Measurements from ENCODE around the gene ICOSLG. TPM values are rescaled to one million over a fixed set of nuclear protein-coding genes. Genes with fewer than 3 reads are reported as not detected.
"Not testable (repeated sequence)": the region's sequence is repeated elsewhere in the genome, so short reads cannot be mapped to it uniquely, and the experiment has no call there.

ICOSLG gene
- total and polyA plus RNA-seq, 4 experiments from 2014 or later: 1.0 to 4.9 (median 4.1) TPM

- peaks cover 0 to 10% (median 2%) of the 10 kb centered on the region in 4 donors for H3K4me1 Mint-ChIP-seq
- no peaks in the 10 kb centered on the region for H3K36me3 Mint-ChIP-seq
- DNase-seq: no peak
- H3K27ac Mint-ChIP-seq: peak overlapping the region in 1 of 7 donors; percentile 41
- H3K27me3 Mint-ChIP-seq: no peaks in the 10 kb centered on the region
- no peaks in the 10 kb centered on the region for H3K27me3 ChIP-seq (ENCODE audit: insufficient read depth, low read length)
- H3K9me3 ChIP-seq (ENCODE audit: control insufficient read depth in 1 of 2, low read length in 2 of 2): no peaks in the 10 kb centered on the region
- no peaks in the 10 kb centered on the region for H3K36me3 ChIP-seq (ENCODE audit: insufficient read depth, low read length)
- ChIA-PET POLR2A (ENCODE audit: partially characterized antibody) (no interaction called here), CTCF (ENCODE audit: partially characterized antibody) (no interaction called here)
- intact Hi-C loops (cut with micrococcal nuclease): no loop called here
- H3K4me3 Mint-ChIP-seq: no peak overlapping the region
- H3K4me1 ChIP-seq (ENCODE audit: insufficient read depth, low read length): no peaks in the 10 kb centered on the region
- no peaks in the 10 kb centered on the region for H3K9me3 Mint-ChIP-seq
- no peak overlapping the region for H3K4me3 ChIP-seq (ENCODE audit: low read length in 2 of 2)
- no peak overlapping the region for H3K27ac ChIP-seq (ENCODE audit: low read depth, low read length)
Measured at GRCh38 chr21:44283948-44284347, 43.2 kb upstream of the ICOSLG start.

GRCh38 chr21:44283211-44283785, 42.6 kb upstream of the ICOSLG start:
- H3K27ac ChIP-seq (ENCODE audit: low read depth, low read length); intact Hi-C loops (cut with micrococcal nuclease); H3K36me3 ChIP-seq (ENCODE audit: insufficient read depth, low read length); H3K4me3 ChIP-seq (ENCODE audit: low read length in 2 of 2); DNase-seq; H3K4me3 Mint-ChIP-seq; POLR2A ChIA-PET (ENCODE audit: partially characterized antibody); H3K9me3 ChIP-seq (ENCODE audit: control insufficient read depth in 1 of 2, low read length in 2 of 2); H3K27me3 Mint-ChIP-seq; H3K27me3 ChIP-seq (ENCODE audit: insufficient read depth, low read length); CTCF ChIA-PET (ENCODE audit: partially characterized antibody); H3K36me3 Mint-ChIP-seq; H3K4me1 ChIP-seq (ENCODE audit: insufficient read depth, low read length); H3K9me3 Mint-ChIP-seq; H3K4me1 Mint-ChIP-seq: not testable (repeated sequence)
- H3K27ac Mint-ChIP-seq: peak overlapping the region in 1 of 7 donors; percentile 9

GRCh38 chr21:44282370-44282769, 41.6 kb upstream of the ICOSLG start:
- no peaks in the 10 kb centered on the region for H3K36me3 ChIP-seq (ENCODE audit: insufficient read depth, low read length)
- intact Hi-C loops (cut with micrococcal nuclease): no loop called here
- ChIA-PET CTCF (ENCODE audit: partially characterized antibody) (no interaction called here), POLR2A (ENCODE audit: partially characterized antibody) (no interaction called here)
- no peaks in the 10 kb centered on the region for H3K9me3 Mint-ChIP-seq
- H3K4me3 Mint-ChIP-seq: no peak overlapping the region
- H3K4me1 Mint-ChIP-seq: peaks cover 0 to 3% (median 0%) of the 10 kb centered on the region in 4 donors
- H3K36me3 Mint-ChIP-seq: no peaks in the 10 kb centered on the region
- H3K27ac Mint-ChIP-seq: no peak overlapping the region
- no peaks in the 10 kb centered on the region for H3K9me3 ChIP-seq (ENCODE audit: control insufficient read depth in 1 of 2, low read length in 2 of 2)
- no peak overlapping the region for H3K4me3 ChIP-seq (ENCODE audit: low read length in 2 of 2)
- H3K27me3 Mint-ChIP-seq: no peaks in the 10 kb centered on the region
- H3K27me3 ChIP-seq (ENCODE audit: insufficient read depth, low read length): no peaks in the 10 kb centered on the region
- H3K4me1 ChIP-seq (ENCODE audit: insufficient read depth, low read length): no peaks in the 10 kb centered on the region
- no peak overlapping the region for H3K27ac ChIP-seq (ENCODE audit: low read depth, low read length)
- DNase-seq: no peak

GRCh38 chr21:44281801-44282200, 41.1 kb upstream of the ICOSLG start:
- Mint-ChIP-seq H3K27ac (no peak overlapping the region), H3K9me3 (no peaks in the 10 kb centered on the region), H3K4me3 (no peak overlapping the region), H3K27me3 (no peaks in the 10 kb centered on the region), H3K36me3 (no peaks in the 10 kb centered on the region), H3K4me1 (peaks cover 0 to 3% (median 0%) of the 10 kb centered on the region in 4 donors)
- POLR2A ChIA-PET (ENCODE audit: partially characterized antibody): no interaction called here
- Histone ChIP-seq H3K36me3 (ENCODE audit: insufficient read depth, low read length) (no peaks in the 10 kb centered on the region), H3K4me3 (ENCODE audit: low read length in 2 of 2) (no peak overlapping the region), H3K4me1 (ENCODE audit: insufficient read depth, low read length) (no peaks in the 10 kb centered on the region), H3K9me3 (ENCODE audit: control insufficient read depth in 1 of 2, low read length in 2 of 2) (no peaks in the 10 kb centered on the region), H3K27me3 (ENCODE audit: insufficient read depth, low read length) (no peaks in the 10 kb centered on the region), H3K27ac (ENCODE audit: low read depth, low read length) (no peak overlapping the region)
- CTCF ChIA-PET (ENCODE audit: partially characterized antibody): no interaction called here
- intact Hi-C loops (cut with micrococcal nuclease): no loop called here
- DNase-seq: no peak

GRCh38 chr21:44279354-44280260, 38.9 kb upstream of the ICOSLG start:
- H3K27ac ChIP-seq (ENCODE audit: low read depth, low read length): no peak overlapping the region
- H3K4me3 ChIP-seq (ENCODE audit: low read length in 2 of 2): no peak overlapping the region
- intact Hi-C loops (cut with micrococcal nuclease): no loop called here
- Mint-ChIP-seq H3K4me1 (peaks cover 0 to 3% (median 0%) of the 10 kb centered on the region in 4 donors), H3K4me3 (no peak overlapping the region), H3K27me3 (no peaks in the 10 kb centered on the region), H3K9me3 (no peaks in the 10 kb centered on the region), H3K36me3 (no peaks in the 10 kb centered on the region), H3K27ac (no peak overlapping the region)
- DNase-seq: no peak
- H3K9me3 ChIP-seq (ENCODE audit: control insufficient read depth in 1 of 2, low read length in 2 of 2): no peaks in the 10 kb centered on the region
- ChIA-PET CTCF (ENCODE audit: partially characterized antibody) (interaction anchor here (1.7 kb wide), 1 partner anchor 18 kb away, joined by 3 read pairs; no protein-coding TSS in a partner anchor), POLR2A (ENCODE audit: partially characterized antibody) (no interaction called here)
- no peaks in the 10 kb centered on the region for H3K4me1 ChIP-seq (ENCODE audit: insufficient read depth, low read length)
- no peaks in the 10 kb centered on the region for H3K27me3 ChIP-seq (ENCODE audit: insufficient read depth, low read length)
- no peaks in the 10 kb centered on the region for H3K36me3 ChIP-seq (ENCODE audit: insufficient read depth, low read length)

GRCh38 chr21:44275041-44275440, 34.3 kb upstream of the ICOSLG start:
- no peak overlapping the region for H3K4me3 Mint-ChIP-seq

GRCh38 chr21:44273046-44273445, 32.3 kb upstream of the ICOSLG start:
- no peaks in the 10 kb centered on the region for H3K36me3 ChIP-seq (ENCODE audit: insufficient read depth, low read length)
- no peaks in the 10 kb centered on the region for H3K4me1 ChIP-seq (ENCODE audit: insufficient read depth, low read length)
- Mint-ChIP-seq H3K4me3 (no peak overlapping the region), H3K36me3 (no peaks in the 10 kb centered on the region), H3K27ac (no peak overlapping the region), H3K4me1 (peaks cover 0 to 1% (median 0%) of the 10 kb centered on the region in 4 donors), H3K27me3 (no peaks in the 10 kb centered on the region), H3K9me3 (no peaks in the 10 kb centered on the region)
- intact Hi-C loops (cut with micrococcal nuclease): no loop called here
- CTCF ChIA-PET (ENCODE audit: partially characterized antibody): no interaction called here
- no peak overlapping the region for H3K4me3 ChIP-seq (ENCODE audit: low read length in 2 of 2)
- no peak for DNase-seq
- no peaks in the 10 kb centered on the region for H3K9me3 ChIP-seq (ENCODE audit: control insufficient read depth in 1 of 2, low read length in 2 of 2)
- H3K27ac ChIP-seq (ENCODE audit: low read depth, low read length): no peak overlapping the region
- H3K27me3 ChIP-seq (ENCODE audit: insufficient read depth, low read length): no peaks in the 10 kb centered on the region
- POLR2A ChIA-PET (ENCODE audit: partially characterized antibody): no interaction called here

More at GRCh38 chr21:44275041-44275440, 34.3 kb upstream of the ICOSLG start:
- no peak for DNase-seq
- intact Hi-C loops (cut with micrococcal nuclease): no loop called here
- Histone ChIP-seq H3K4me3 (ENCODE audit: low read length in 2 of 2) (no peak overlapping the region), H3K27me3 (ENCODE audit: insufficient read depth, low read length) (no peaks in the 10 kb centered on the region), H3K27ac (ENCODE audit: low read depth, low read length) (no peak overlapping the region), H3K9me3 (ENCODE audit: control insufficient read depth in 1 of 2, low read length in 2 of 2) (no peaks in the 10 kb centered on the region), H3K4me1 (ENCODE audit: insufficient read depth, low read length) (no peaks in the 10 kb centered on the region), H3K36me3 (ENCODE audit: insufficient read depth, low read length) (no peaks in the 10 kb centered on the region)
- CTCF ChIA-PET (ENCODE audit: partially characterized antibody): no interaction called here
- POLR2A ChIA-PET (ENCODE audit: partially characterized antibody): no interaction called here
- Mint-ChIP-seq H3K36me3 (no peaks in the 10 kb centered on the region), H3K9me3 (no peaks in the 10 kb centered on the region), H3K27me3 (no peaks in the 10 kb centered on the region), H3K27ac (no peak overlapping the region), H3K4me1 (no peaks in the 10 kb centered on the region)

All from CD4-positive, alpha-beta memory T cell (primary cell).